IMR-90 (cell line): ENCODE measurements around the gene EPC2. TPM values are rescaled to one million over a fixed set of nuclear protein-coding genes. Genes with fewer than 3 reads are reported as not detected.

Experiments
- ATAC-seq: fragments of 200-7000 bp; cut with Tn5 transposase; 2 replicates; pipeline ENCODE4 v1.9.1; 2020; ENCODE audit warnings: low read depth, mild to moderate bottlenecking, moderate library complexity
- BruUV-seq: library from RNA; stranded (reverse); fragments of 400-500 nt; replicated peaks from 2 replicates; lab custom pipeline; 2021; lab: Mats Ljungman, UMichigan
- CTCF ChIA-PET: fragments of 300-600 bp; formaldehyde crosslinking; extraction: SDS; loops from one replicate; lab custom pipeline; 2021; ENCODE audit warnings: antibody characterized with exemption; lab: Yijun Ruan, JAX
- POLR2A ChIA-PET: fragments of 300-600 bp; sonication (Branson Sonifier 250); formaldehyde crosslinking; loops from one replicate; lab custom pipeline; 2022; ENCODE audit warnings: antibody characterized with exemption; ENCODE audit not compliant: unreplicated experiment; lab: Charles Lee
- DNase-seq: peaks from one replicate; pipeline ENCODE4 v3.0.0; 2013
- H2AFZ ChIP-seq: replicated peaks from 2 replicates; pipeline ENCODE3; 2013; ENCODE audit warnings: low read length, mild to moderate bottlenecking; ENCODE audit not compliant: poor library complexity
- H2AK5ac ChIP-seq: 2 replicates; pipeline ENCODE4 v1.6.1; 2013; ENCODE audit warnings: low read depth, low read length, inconsistent platforms
- H2AK9ac ChIP-seq: replicated peaks from 2 replicates; pipeline ENCODE3; 2013; ENCODE audit warnings: mild to moderate bottlenecking, low read depth, low read length, moderate library complexity; ENCODE audit not compliant: poor library complexity
- H2BK120ac ChIP-seq: 2 replicates; pipeline ENCODE4 v1.6.1; 2013; ENCODE audit warnings: low read depth, low read length, inconsistent platforms
- H2BK15ac ChIP-seq: 3 replicates; pipeline ENCODE4 v1.6.1; 2013; ENCODE audit warnings: low read depth, low read length, inconsistent platforms
- H2BK20ac ChIP-seq: 2 replicates; pipeline ENCODE4 v1.6.1; 2013; ENCODE audit warnings: low read depth, mild to moderate bottlenecking, inconsistent platforms, low read length, moderate library complexity
- H2BK5ac ChIP-seq: 2 replicates; pipeline ENCODE4 v1.6.1; 2013; ENCODE audit warnings: mild to moderate bottlenecking, low read depth, low read length, inconsistent platforms; ENCODE audit not compliant: poor library complexity, severe bottlenecking
- H3K14ac ChIP-seq: replicated peaks from 2 replicates; pipeline ENCODE4 v1.6.1; 2013; ENCODE audit warnings: low read depth, low read length, inconsistent platforms
- H3K18ac ChIP-seq: 2 replicates; pipeline ENCODE4 v1.6.1; 2013; ENCODE audit warnings: low read depth, low read length, control low read depth
- H3K23ac ChIP-seq: 2 replicates; pipeline ENCODE4 v1.6.1; 2013; ENCODE audit warnings: low read depth, low read length, inconsistent platforms
- H3K27ac ChIP-seq: 2 replicates; pipeline ENCODE4 v1.5.1; 2013; ENCODE audit warnings: mild to moderate bottlenecking, control low read depth, low read length; ENCODE audit not compliant: insufficient read depth
- H3K27me3 ChIP-seq: 2 replicates; pipeline ENCODE4 v1.6.1; 2013; ENCODE audit warnings: low read length; ENCODE audit not compliant: control insufficient read depth, insufficient read depth
- H3K36me3 ChIP-seq: 2 replicates; pipeline ENCODE4 v1.6.1; 2013; ENCODE audit warnings: low read length, mixed read lengths; ENCODE audit not compliant: control insufficient read depth, insufficient read depth
- H3K4ac ChIP-seq: 2 replicates; pipeline ENCODE4 v1.6.1; 2013; ENCODE audit warnings: low read depth, low read length, inconsistent platforms
- H3K4me1 ChIP-seq: 2 replicates; pipeline ENCODE4 v1.6.1; 2013; ENCODE audit warnings: low read length, mixed read lengths; ENCODE audit not compliant: control insufficient read depth, insufficient read depth
- H3K4me2 ChIP-seq: 2 replicates; pipeline ENCODE4 v1.6.1; 2013; ENCODE audit warnings: low read depth, mild to moderate bottlenecking, control low read depth, low read length, moderate library complexity
- H3K4me3 ChIP-seq: 2 replicates; pipeline ENCODE4 v1.5.1; 2013; ENCODE audit warnings: low read depth, mild to moderate bottlenecking, control low read depth, low read length, moderate library complexity; ENCODE audit not compliant: insufficient read depth
- H3K56ac ChIP-seq: 2 replicates; pipeline ENCODE4 v1.6.1; 2013; ENCODE audit warnings: low read length, inconsistent platforms; ENCODE audit not compliant: insufficient read depth; ENCODE audit errors: extremely low read depth
- H3K79me1 ChIP-seq, 2 experiments: 2 replicates each; pipeline ENCODE4 v1.6.1; 2013; ENCODE audit warnings: low read length in 2 of 2, inconsistent platforms in 1 of 2, low read depth in 1 of 2
- H3K9ac ChIP-seq: 2 replicates; pipeline ENCODE4 v1.6.1; 2013; ENCODE audit warnings: low read depth, low read length, control low read depth
- H3K9me1 ChIP-seq: 2 replicates; pipeline ENCODE4 v1.6.1; 2013; ENCODE audit warnings: low read length, inconsistent platforms; ENCODE audit not compliant: insufficient read depth
- H3K9me3 ChIP-seq: 2 replicates; pipeline ENCODE4 v1.6.1; 2013; ENCODE audit warnings: low read length; ENCODE audit not compliant: control insufficient read depth, insufficient read depth
- H4K20me1 ChIP-seq: 2 replicates; pipeline ENCODE4 v1.6.1; 2013; ENCODE audit warnings: low read length, inconsistent platforms; ENCODE audit not compliant: insufficient read depth
- H4K5ac ChIP-seq: 2 replicates; pipeline ENCODE4 v1.6.1; 2013; ENCODE audit warnings: mild to moderate bottlenecking, low read depth, low read length, control low read depth
- H4K8ac ChIP-seq, 2 experiments: 2 replicates each; pipeline ENCODE4 v1.6.1; 2013; ENCODE audit warnings: low read depth in 2 of 2, low read length in 2 of 2, control low read depth in 1 of 2, inconsistent platforms in 1 of 2
- H4K91ac ChIP-seq: 2 replicates; pipeline ENCODE4 v1.6.1; 2013; ENCODE audit warnings: low read depth, low read length, inconsistent platforms; ENCODE audit not compliant: insufficient read depth
- POLR2A ChIP-seq: IDR thresholded peaks from 2 replicates; pipeline ENCODE4 v1.6.1; 2012; ENCODE audit warnings: mild to moderate bottlenecking, low read depth, low read length
- WGBS, 2 experiments: methylation state at CpG; one replicate each; pipeline versions ENCODE4 v1.1.5 to v1.1.7; 2013; ENCODE audit warnings: missing lambda C conversion rate in 2 of 2; ENCODE audit not compliant: insufficient read length in 1 of 2; ENCODE audit errors: extremely low coverage in 2 of 2; 5-methylcytosine and 5-hydroxymethylcytosine counted together
- dilution Hi-C: fragments of 300-500 bp; cut with HindIII; formaldehyde crosslinking; loops from one replicate; pipeline ENCODE4 v1.14.3; 2018; ENCODE audit warnings: low sequenced_read_pairs; ENCODE audit not compliant: unreplicated experiment
- in situ Hi-C: fragments of 300-500 bp; cut with MboI; formaldehyde crosslinking; loops from 3 replicates; pipeline ENCODE4 v1.14.3; 2019; ENCODE audit warnings: low sequenced_read_pairs, inconsistent platforms, mixed read lengths
- intact Hi-C: fragments of 100-400 bp; cut with micrococcal nuclease; formaldehyde crosslinking; loops from 2 replicates; pipeline ENCODE4 v1.10.0; 2022
- polyA plus RNA-seq, 3 experiments: library from polyadenylated mRNA; depleted of rRNA; stranded (reverse); fragments of >200 nt; gene quantifications; 2 replicates each; pipeline ENCODE4 v1.2.3, GENCODE V29; 2012; ENCODE audit warnings: low replicate concordance in 1 of 3
- total RNA-seq: library from RNA; depleted of rRNA; stranded (reverse); fragments of >200 nt; gene quantifications from 2 replicates; pipeline ENCODE4 v1.2.3, GENCODE V29; 2012

EPC2 gene
- total and polyA plus RNA-seq, 2 of the 4 experiments (the other 2 are of a cell fraction), result 10.6 to 22.6 TPM

- no peak overlapping the region for H3K4me2 ChIP-seq
- no peaks in the 10 kb centered on the region for H3K4me1 ChIP-seq
- ChIA-PET CTCF (no interaction called here), POLR2A (no interaction called here)
- no peak overlapping the region for H4K8ac ChIP-seq
- no peak for ATAC-seq
- no peak for DNase-seq
- TF ChIP-seq POLR2A, result no peak
- H2BK5ac ChIP-seq, result no peak overlapping the region
- H3K4ac ChIP-seq, result no peak overlapping the region
- BruUV-seq, result no TSS peak
- no peaks in the 10 kb centered on the region for H3K9me1 ChIP-seq
- no peak overlapping the region for H2BK120ac ChIP-seq
- peaks cover 2% of the 10 kb centered on the region; the same call in 1 of the 2 replicates for H3K27me3 ChIP-seq
- intact Hi-C loops (no loop called here), in situ Hi-C loops (no loop called here), dilution Hi-C loops (no loop called here)
- H3K9ac ChIP-seq, result no peak overlapping the region
- H3K56ac ChIP-seq, result no peak overlapping the region
- H3K79me1 ChIP-seq, result no peaks in the 10 kb centered on the region
- no peak overlapping the region for H2AK5ac ChIP-seq
- no peak overlapping the region for H2AFZ ChIP-seq
- H3K23ac ChIP-seq, result no peak overlapping the region
- no peak overlapping the region for H4K5ac ChIP-seq
- no peak overlapping the region for H2BK15ac ChIP-seq
- H3K18ac ChIP-seq, result no peak overlapping the region
- peak overlapping the region; percentile 65 for H2AK9ac ChIP-seq
- H3K27ac ChIP-seq, result no peak overlapping the region
- no peaks in the 10 kb centered on the region for H3K36me3 ChIP-seq
- 35% methylated on average over 2 of the region's 4 CpGs; no CpG with 5 or more reads in 1 of the 2 experiments for WGBS, 2 experiments
- H3K14ac ChIP-seq, result no peak overlapping the region
- H4K91ac ChIP-seq, result no peak overlapping the region
- peaks cover 4% of the 10 kb centered on the region for H3K9me3 ChIP-seq
- no peak overlapping the region for H2BK20ac ChIP-seq
- H4K20me1 ChIP-seq, result no peaks in the 10 kb centered on the region
- no peak overlapping the region for H3K4me3 ChIP-seq
Measured at GRCh38 chr2:148599109-148599991, 45.2 kb upstream of the EPC2 start.
